H9 (cell line): Measurements from ENCODE around the gene SERPINE2. TPM values are rescaled to one million over a fixed set of nuclear protein-coding genes. Genes with fewer than 3 reads are reported as not detected.

Experiments used
- DNase-seq: peaks from one replicate; pipeline ENCODE4 v3.0.0-alpha.2; 2017
- H2AFZ ChIP-seq: one replicate; pipeline ENCODE4 v1.6.1; 2013; ENCODE audit warnings: mild to moderate bottlenecking, low read length, control low read depth, moderate library complexity
- H2AK5ac ChIP-seq: 2 replicates; pipeline ENCODE4 v1.6.1; 2013; ENCODE audit warnings: low read length, control low read depth, mixed read lengths; ENCODE audit not compliant: insufficient read length
- H2BK120ac ChIP-seq: one replicate; pipeline ENCODE4 v1.6.1; 2013; ENCODE audit warnings: low read depth, mild to moderate bottlenecking, low read length, control low read depth, inconsistent platforms; ENCODE audit not compliant: poor library complexity, severe bottlenecking
- H2BK12ac ChIP-seq: 2 replicates; pipeline ENCODE4 v1.6.1; 2013; ENCODE audit warnings: low read length, control low read depth, mixed read lengths, low read depth; ENCODE audit not compliant: insufficient read length
- H2BK15ac ChIP-seq: 2 replicates; pipeline ENCODE4 v1.6.1; 2013; ENCODE audit warnings: low read depth, low read length, control low read depth
- H2BK20ac ChIP-seq: one replicate; pipeline ENCODE4 v1.6.1; 2013; ENCODE audit warnings: low read depth, mild to moderate bottlenecking, low read length, control low read depth, inconsistent platforms; ENCODE audit not compliant: poor library complexity, severe bottlenecking
- H2BK5ac ChIP-seq: 2 replicates; pipeline ENCODE4 v1.6.1; 2013; ENCODE audit warnings: low read length, control low read depth, mixed read lengths; ENCODE audit not compliant: insufficient read length
- H3K14ac ChIP-seq: 2 replicates; pipeline ENCODE4 v1.6.1; 2013; ENCODE audit warnings: low read length, control low read depth; ENCODE audit not compliant: insufficient read depth
- H3K18ac ChIP-seq: 2 replicates; pipeline ENCODE4 v1.6.1; 2013; ENCODE audit warnings: low read depth, mild to moderate bottlenecking, mixed read lengths, low read length, control low read depth; ENCODE audit not compliant: insufficient read length
- H3K23ac ChIP-seq: 2 replicates; pipeline ENCODE4 v1.6.1; 2013; ENCODE audit warnings: low read length, control low read depth, mixed read lengths, low read depth; ENCODE audit not compliant: insufficient read length
- H3K23me2 ChIP-seq: 2 replicates; pipeline ENCODE4 v1.6.1; 2013; ENCODE audit warnings: low read depth, mild to moderate bottlenecking, mixed read lengths, low read length, control low read depth; ENCODE audit not compliant: insufficient read length, poor library complexity, severe bottlenecking
- H3K27ac ChIP-seq: 2 replicates; pipeline ENCODE4 v1.5.1; 2013; ENCODE audit warnings: low read length, control low read depth, mixed read lengths, low read depth; ENCODE audit not compliant: insufficient read length
- H3K27me3 ChIP-seq: 2 replicates; pipeline ENCODE4 v1.6.1; 2013; ENCODE audit warnings: low read length, control low read depth, inconsistent platforms; ENCODE audit not compliant: insufficient read depth
- H3K4ac ChIP-seq: 2 replicates; pipeline ENCODE4 v1.6.1; 2013; ENCODE audit warnings: low read depth, mild to moderate bottlenecking, control low read depth, inconsistent platforms, low read length, moderate library complexity
- H3K4me1 ChIP-seq: 2 replicates; pipeline ENCODE4 v1.6.1; 2013; ENCODE audit warnings: low read length, control low read depth, inconsistent platforms; ENCODE audit not compliant: insufficient read depth
- H3K4me2 ChIP-seq: 2 replicates; pipeline ENCODE4 v1.6.1; 2013; ENCODE audit warnings: low read length, control low read depth, mixed read lengths; ENCODE audit not compliant: insufficient read length, insufficient read depth
- H3K56ac ChIP-seq: 2 replicates; pipeline ENCODE4 v1.6.1; 2013; ENCODE audit warnings: low read depth, mild to moderate bottlenecking, mixed read lengths, low read length, control low read depth; ENCODE audit not compliant: insufficient read length
- H3K79me1 ChIP-seq: 2 replicates; pipeline ENCODE4 v1.6.1; 2013; ENCODE audit warnings: low read depth, mild to moderate bottlenecking, moderate library complexity, low read length, control low read depth, inconsistent platforms; ENCODE audit not compliant: insufficient read depth, poor library complexity, severe bottlenecking
- H3K79me2 ChIP-seq: 2 replicates; pipeline ENCODE4 v1.6.1; 2013; ENCODE audit warnings: low read length, control low read depth, inconsistent platforms; ENCODE audit not compliant: insufficient read depth
- H3K9ac ChIP-seq: 2 replicates; pipeline ENCODE4 v1.6.1; 2013; ENCODE audit warnings: low read length, control low read depth, mixed read lengths; ENCODE audit not compliant: insufficient read length; ENCODE audit errors: extremely low read depth
- H3K9me3 ChIP-seq: one replicate; pipeline ENCODE4 v1.6.1; 2013; ENCODE audit warnings: low read depth, low read length, inconsistent platforms; ENCODE audit not compliant: control insufficient read depth
- H3T11ph ChIP-seq: one replicate; pipeline ENCODE4 v1.6.1; 2013; ENCODE audit warnings: mild to moderate bottlenecking, low read length, control low read depth, inconsistent platforms
- H4K20me1 ChIP-seq: one replicate; pipeline ENCODE4 v1.6.1; 2013; ENCODE audit not compliant: control insufficient read depth, insufficient read length, insufficient read depth
- H4K5ac ChIP-seq: 2 replicates; pipeline ENCODE4 v1.6.1; 2013; ENCODE audit warnings: low read depth, mild to moderate bottlenecking, mixed read lengths, low read length, control low read depth; ENCODE audit not compliant: insufficient read length
- H4K8ac ChIP-seq: replicated peaks from 2 replicates; pipeline ENCODE4 v1.6.1; 2013; ENCODE audit warnings: low read length, control low read depth, mixed read lengths, low read depth; ENCODE audit not compliant: insufficient read length
- H4K91ac ChIP-seq: 2 replicates; pipeline ENCODE4 v1.6.1; 2013; ENCODE audit warnings: low read depth, mild to moderate bottlenecking, moderate library complexity, mixed read lengths, low read length, control low read depth; ENCODE audit not compliant: insufficient read length
- H3K27ac Mint-ChIP-seq, 3 experiments: 2 replicates in 2 of 3; 3 replicates in 1 of 3; pipeline ENCODE4 v1.8.0; 2020 to 2021; ENCODE audit warnings: mixed read lengths in 3 of 3, mild to moderate bottlenecking in 1 of 3, moderate library complexity in 1 of 3
- H3K27me3 Mint-ChIP-seq: 2 replicates; pipeline ENCODE4 v1.8.0; 2021; ENCODE audit warnings: low read depth, mild to moderate bottlenecking, moderate library complexity, mixed read lengths
- H3K36me3 Mint-ChIP-seq, 3 experiments: 2 replicates in 2 of 3; 3 replicates in 1 of 3; pipeline ENCODE4 v1.8.0; 2020 to 2021; ENCODE audit warnings: low read depth in 3 of 3, mixed read lengths in 3 of 3; ENCODE audit not compliant: insufficient read depth in 1 of 3
- H3K4me1 Mint-ChIP-seq, 2 experiments: 2 replicates each; pipeline ENCODE4 v1.8.0; 2020; ENCODE audit warnings: mixed read lengths in 2 of 2
- H3K4me3 Mint-ChIP-seq, 2 experiments: 2 replicates in 1 of 2; 3 replicates in 1 of 2; pipeline ENCODE4 v1.8.0; 2020 to 2021; ENCODE audit warnings: mild to moderate bottlenecking in 2 of 2, mixed read lengths in 2 of 2, moderate library complexity in 1 of 2
- H3K9me3 Mint-ChIP-seq, 2 experiments: 2 replicates in 1 of 2; 3 replicates in 1 of 2; pipeline ENCODE4 v1.8.0; 2020; ENCODE audit warnings: mild to moderate bottlenecking in 2 of 2, mixed read lengths in 2 of 2, moderate library complexity in 1 of 2
- CTCF ChIP-seq: fragments of 200-600 bp; sonication (generic); conservative IDR thresholded peaks from 3 replicates; pipeline ENCODE4 v1.8.0; 2021; ENCODE audit warnings: antibody characterized with exemption, mild to moderate bottlenecking
- WGBS: extraction: QIAGEN DNeasy Blood & Tissue Kit; methylation state at CpG from one replicate; pipeline ENCODE4 v1.1.7; 2013; ENCODE audit warnings: missing lambda C conversion rate, low lambda C conversion rate, mixed read lengths; ENCODE audit not compliant: insufficient read length; ENCODE audit errors: extremely low coverage; 5-methylcytosine and 5-hydroxymethylcytosine counted together
- total RNA-seq: library from RNA; stranded (reverse); gene quantifications from 2 replicates; pipeline ENCODE4 v1.2.1, GENCODE V29; 2021

Gene SERPINE2
- total RNA-seq, 1 experiment from 2014 or later = 40.0 TPM

DNA sequence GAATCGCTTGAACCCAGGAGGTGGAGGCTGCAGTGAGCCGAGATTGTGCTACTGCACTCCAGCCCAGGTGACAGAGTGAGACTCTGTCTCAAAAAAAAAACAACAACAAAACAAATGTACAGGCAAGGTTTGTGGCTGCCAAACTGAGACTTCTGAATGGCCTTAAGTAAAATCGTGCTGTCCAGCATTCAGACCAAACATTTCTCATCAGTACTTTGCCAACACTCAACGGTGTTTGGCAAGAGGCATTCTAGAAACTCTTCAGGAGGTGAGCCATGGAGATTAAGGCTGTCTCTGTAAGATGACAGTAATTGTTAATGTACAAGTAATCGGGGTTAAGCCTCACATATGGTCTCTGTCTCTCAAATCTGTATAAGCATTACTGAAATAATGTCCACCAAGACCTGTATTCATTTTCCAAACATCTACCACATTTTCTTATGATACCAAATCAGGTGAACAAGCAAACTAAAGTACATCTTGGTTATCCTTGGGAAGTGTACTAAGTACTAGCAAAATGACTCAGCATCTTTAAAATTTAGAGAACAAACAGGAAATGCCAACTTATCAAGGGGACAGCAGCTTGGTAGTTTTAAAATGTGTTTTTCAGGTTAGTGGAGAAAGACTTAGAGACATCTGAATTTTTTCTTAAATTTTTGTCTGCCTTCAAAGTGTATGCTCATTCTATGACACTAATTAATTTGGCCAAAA, 29.3 kb downstream of the SERPINE2 start:
- no CpG with 5 or more reads among the region's 5 CpGs for WGBS
- peak overlapping the region in 2 of 3 experiments; percentile 5 to 66; a peak in 1 of 7 replicates for H3K27ac Mint-ChIP-seq
- no peak overlapping the region for H3K27ac ChIP-seq

More for the DNA sequence above, 29.3 kb downstream of the SERPINE2 start:
- H3K79me2 ChIP-seq = no peaks in the 10 kb centered on the region
- no peak overlapping the region for H2BK12ac ChIP-seq
- no peak overlapping the region for H4K8ac ChIP-seq
- Mint-ChIP-seq H3K4me1 (peaks cover 28 to 32% of the 10 kb centered on the region in 2 experiments), H3K4me3 (no peak overlapping the region), H3K27me3 (no peaks in the 10 kb centered on the region), H3K9me3 (no peaks in the 10 kb centered on the region), H3K36me3 (no peaks in the 10 kb centered on the region)
- no peak overlapping the region for H3K56ac ChIP-seq
- H3K23ac ChIP-seq = no peak overlapping the region
- H3K9ac ChIP-seq = no peak overlapping the region
- no peak overlapping the region for H3K4ac ChIP-seq
- H2BK15ac ChIP-seq = no peak overlapping the region
- no peak overlapping the region for H2BK5ac ChIP-seq
- H4K91ac ChIP-seq = no peak overlapping the region
- H4K5ac ChIP-seq = no peak overlapping the region
- H3K4me2 ChIP-seq = no peak overlapping the region
- H2AK5ac ChIP-seq = no peak overlapping the region
- no peak overlapping the region for H3K18ac ChIP-seq
- peaks cover 3% of the 10 kb centered on the region for H3K23me2 ChIP-seq
- no peaks in the 10 kb centered on the region for H3K9me3 ChIP-seq
- H2BK120ac ChIP-seq = no peak overlapping the region
- no peak for DNase-seq
- no peak for TF ChIP-seq CTCF
- H3K27me3 ChIP-seq = no peaks in the 10 kb centered on the region
- no peak overlapping the region; the same call in 1 of the 2 replicates for H3K14ac ChIP-seq
- H2BK20ac ChIP-seq = no peak overlapping the region
- peaks cover 6% of the 10 kb centered on the region; the same call in 1 of the 2 replicates for H3K4me1 ChIP-seq
- H3K79me1 ChIP-seq = no peaks in the 10 kb centered on the region
- no peak overlapping the region for H3T11ph ChIP-seq
- no peak overlapping the region for H2AFZ ChIP-seq
- no peaks in the 10 kb centered on the region for H4K20me1 ChIP-seq
